Spinal cord (tissue), 10 donors: ENCODE data around the gene SPTY2D1. TPM values are rescaled to one million over a fixed set of nuclear protein-coding genes. Genes with fewer than 3 reads are reported as not detected.
"Not testable (repeated sequence)": the region's sequence is repeated elsewhere in the genome, so short reads cannot be mapped to it uniquely, and the experiment has no call there.

Experiments
- DNase-seq, 6 donors: peaks; one replicate each; pipeline versions ENCODE4 v3.0.0 to v3.0.0-alpha.2; 2013 to 2015; ENCODE audit warnings: low spot score in 6 of 6, low read depth in 4 of 6
- H3K27ac ChIP-seq: one replicate; pipeline ENCODE4 v1.5.1; 2013; ENCODE audit warnings: low read depth, low read length, control low read depth
- H3K27me3 ChIP-seq: one replicate; pipeline ENCODE4 v1.6.1; 2013; ENCODE audit warnings: low read length; ENCODE audit not compliant: control insufficient read depth, insufficient read depth
- H3K36me3 ChIP-seq: one replicate; pipeline ENCODE4 v1.6.1; 2013; ENCODE audit warnings: low read length; ENCODE audit not compliant: control insufficient read depth, insufficient read depth
- H3K4me1 ChIP-seq: one replicate; pipeline ENCODE4 v1.6.1; 2013; ENCODE audit warnings: low read length; ENCODE audit not compliant: control insufficient read depth, insufficient read depth
- H3K4me3 ChIP-seq: one replicate; pipeline ENCODE4 v1.5.1; 2013; ENCODE audit warnings: low read depth, low read length, control low read depth
- H3K9me3 ChIP-seq: one replicate; pipeline ENCODE4 v1.6.1; 2013; ENCODE audit warnings: low read length; ENCODE audit not compliant: control insufficient read depth, insufficient read depth
- WGBS: methylation state at CpG from one replicate; pipeline ENCODE4 v1.1.5; 2013; ENCODE audit warnings: missing lambda C conversion rate; ENCODE audit not compliant: insufficient coverage; 5-methylcytosine and 5-hydroxymethylcytosine counted together
- long read RNA-seq, 4 donors: transcript quantifications; one replicate each; lab custom pipeline, GENCODE V29; 2026
- polyA plus RNA-seq, 2 donors: library from polyadenylated mRNA; unstranded; fragments of 120-200 nt; gene quantifications; one replicate each; pipeline ENCODE4 v1.2.1, GENCODE V29; 2013; ENCODE audit not compliant: insufficient read length in 2 of 2
- total RNA-seq, 2 donors: library from RNA; depleted of rRNA in 1 of 2; stranded (reverse); fragments of 120-200 nt in 1 of 2; fragments of >200 nt in 1 of 2; gene quantifications; one replicate each; pipeline versions ENCODE4 v1.2.3 to v1.2.4, GENCODE V29; 2013 to 2014
- donor health status: healthy.

SPTY2D1 gene, protein sequence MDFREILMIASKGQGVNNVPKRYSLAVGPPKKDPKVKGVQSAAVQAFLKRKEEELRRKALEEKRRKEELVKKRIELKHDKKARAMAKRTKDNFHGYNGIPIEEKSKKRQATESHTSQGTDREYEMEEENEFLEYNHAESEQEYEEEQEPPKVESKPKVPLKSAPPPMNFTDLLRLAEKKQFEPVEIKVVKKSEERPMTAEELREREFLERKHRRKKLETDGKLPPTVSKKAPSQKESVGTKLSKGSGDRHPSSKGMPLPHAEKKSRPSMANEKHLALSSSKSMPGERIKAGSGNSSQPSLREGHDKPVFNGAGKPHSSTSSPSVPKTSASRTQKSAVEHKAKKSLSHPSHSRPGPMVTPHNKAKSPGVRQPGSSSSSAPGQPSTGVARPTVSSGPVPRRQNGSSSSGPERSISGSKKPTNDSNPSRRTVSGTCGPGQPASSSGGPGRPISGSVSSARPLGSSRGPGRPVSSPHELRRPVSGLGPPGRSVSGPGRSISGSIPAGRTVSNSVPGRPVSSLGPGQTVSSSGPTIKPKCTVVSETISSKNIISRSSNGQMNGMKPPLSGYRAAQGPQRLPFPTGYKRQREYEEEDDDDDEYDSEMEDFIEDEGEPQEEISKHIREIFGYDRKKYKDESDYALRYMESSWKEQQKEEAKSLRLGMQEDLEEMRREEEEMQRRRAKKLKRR
- total RNA-seq (10 to 100 TPM; 17.6 to 21.3 TPM), polyA plus RNA-seq (1 to 10 TPM; 7.5 to 8.7 TPM)
- long read RNA-seq, donor 1, full-length matches to known transcripts: 3 of 3 reads
- long read RNA-seq, donor 1, partial matches to known transcripts: 0 of 3 reads
- long read RNA-seq, donor 1, other reads (novel, unspliced or antisense): 0 of 3 reads
- long read RNA-seq, donor 2: 0 reads
- long read RNA-seq, donor 3: 0 reads
- long read RNA-seq, donor 4, full-length matches to known transcripts: 3 of 3 reads
- long read RNA-seq, donor 4, partial matches to known transcripts: 0 of 3 reads
- long read RNA-seq, donor 4, other reads (novel, unspliced or antisense): 0 of 3 reads

GRCh38 chr11:18634140-18635032, at the start of gene SPTY2D1:
Gene SPTY2D1, minus strand, starts transcription at chr11:18634342. Its CDS starts 85 bp downstream, at chr11:18634257.
- under 1% methylated on average over 51 of the region's 60 CpGs for WGBS

DNA sequence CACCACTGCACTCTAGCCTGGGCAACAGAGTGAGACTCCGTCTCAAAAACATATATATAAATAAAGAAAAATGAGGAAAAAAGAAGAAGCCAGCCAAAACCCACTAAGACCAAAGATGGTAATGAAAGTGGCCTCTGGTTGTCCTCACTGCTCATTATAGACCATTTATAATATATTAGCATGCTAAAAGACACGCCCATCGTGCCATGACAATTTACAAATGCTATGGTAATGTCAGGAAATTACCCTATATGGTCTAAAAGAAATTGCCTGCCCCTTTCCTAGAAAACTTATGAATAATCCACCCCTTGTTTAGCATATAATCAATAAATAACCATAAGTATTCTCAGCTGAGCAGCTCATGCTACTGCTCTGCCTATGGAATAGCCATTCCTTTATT, 48.3 kb upstream of the SPTY2D1 start:
- no peak for DNase-seq
- Histone ChIP-seq H3K9me3 (no peaks in the 10 kb centered on the region), H3K27ac (no peak overlapping the region), H3K4me3 (no peak overlapping the region), H3K36me3 (no peaks in the 10 kb centered on the region), H3K4me1 (no peaks in the 10 kb centered on the region), H3K27me3 (no peaks in the 10 kb centered on the region)
- no CpG with 5 or more reads among the region's 3 CpGs for WGBS

More at GRCh38 chr11:18634140-18635032, at the start of gene SPTY2D1:
- no peaks in the 10 kb centered on the region for H3K36me3 ChIP-seq
- H3K9me3 ChIP-seq: no peaks in the 10 kb centered on the region
- no peaks in the 10 kb centered on the region for H3K27me3 ChIP-seq
- H3K27ac ChIP-seq: peak within 1 kb of the TSS; percentile 99
- peaks cover 8% of the 10 kb centered on the region for H3K4me1 ChIP-seq
- peak; percentile 97 to 100 (median 100) for DNase-seq
- H3K4me3 ChIP-seq: peak within 1 kb of the TSS; percentile 72

DNA sequence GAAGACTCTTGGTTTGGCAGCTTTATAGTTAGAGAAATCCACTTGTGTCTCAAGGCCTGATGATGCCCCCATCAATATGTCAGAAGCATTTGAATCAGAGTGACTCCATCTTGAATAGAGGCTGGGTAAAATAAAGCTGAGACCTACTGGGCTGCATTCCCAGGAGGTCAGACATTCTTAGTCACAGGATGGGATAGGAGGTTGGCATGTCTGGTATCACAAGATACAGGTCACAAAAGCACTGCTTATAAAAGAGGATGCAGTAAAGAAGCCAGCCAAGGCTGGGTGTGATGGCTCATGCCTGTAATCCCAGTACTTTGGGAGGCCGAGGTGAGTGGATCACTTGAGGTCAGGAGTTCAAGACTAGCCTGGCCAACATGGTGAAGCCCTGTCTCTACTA, 47.8 kb upstream of the SPTY2D1 start:
- WGBS: 100% methylated on average over 1 of the region's 1 CpG
- not testable (repeated sequence) for DNase-seq, H3K36me3 ChIP-seq, H3K4me3 ChIP-seq, H3K27ac ChIP-seq, H3K27me3 ChIP-seq, H3K4me1 ChIP-seq, H3K9me3 ChIP-seq

- no peak for DNase-seq
- Histone ChIP-seq H3K27ac (no peak overlapping the region), H3K9me3 (no peaks in the 10 kb centered on the region), H3K36me3 (no peaks in the 10 kb centered on the region), H3K4me1 (no peaks in the 10 kb centered on the region), H3K27me3 (no peaks in the 10 kb centered on the region), H3K4me3 (no peak overlapping the region)
- WGBS: 100% methylated on average over 1 of the region's 3 CpGs
These were observed 43.4 kb upstream of the SPTY2D1 start for GRCh38 chr11:18677560-18677959.

GRCh38 chr11:18676803-18677202, 42.7 kb upstream of the SPTY2D1 start:
- H3K36me3 ChIP-seq: no peaks in the 10 kb centered on the region
- WGBS: 100% methylated on average over 2 of the region's 4 CpGs

GRCh38 chr11:18672209-18672608, 38.1 kb upstream of the SPTY2D1 start:
- H3K4me1 ChIP-seq, H3K4me3 ChIP-seq, DNase-seq, H3K36me3 ChIP-seq, H3K9me3 ChIP-seq, H3K27me3 ChIP-seq, H3K27ac ChIP-seq: not testable (repeated sequence)
- WGBS: no CpG with 5 or more reads among the region's 7 CpGs

More at GRCh38 chr11:18676803-18677202, 42.7 kb upstream of the SPTY2D1 start:
- Histone ChIP-seq H3K4me1 (no peaks in the 10 kb centered on the region), H3K27me3 (no peaks in the 10 kb centered on the region), H3K4me3 (no peak overlapping the region), H3K9me3 (no peaks in the 10 kb centered on the region), H3K27ac (no peak overlapping the region)
- no peak for DNase-seq

DNA sequence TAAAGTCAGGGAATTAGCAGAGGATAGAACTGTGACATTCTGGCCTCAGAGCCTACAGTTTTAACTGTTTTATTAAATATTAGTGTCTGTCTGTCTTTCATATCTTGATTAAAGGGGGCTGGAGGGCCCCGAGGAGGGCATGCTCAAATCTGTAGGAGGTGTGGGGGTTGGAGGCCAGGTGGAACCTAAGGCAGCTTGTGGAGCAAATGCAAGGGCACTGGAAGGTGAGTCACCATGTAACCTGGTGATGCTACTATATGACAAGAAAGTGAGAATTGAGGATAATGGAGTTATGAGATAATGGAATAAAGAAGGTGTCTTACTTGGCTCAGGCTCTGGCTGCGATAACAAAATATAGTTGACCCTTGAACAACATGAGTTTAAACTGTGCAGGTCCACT, 37.1 kb upstream of the SPTY2D1 start:
- H3K27ac ChIP-seq: no peak overlapping the region
- no peaks in the 10 kb centered on the region for H3K9me3 ChIP-seq
- 100% methylated on average over 1 of the region's 2 CpGs for WGBS
- no peaks in the 10 kb centered on the region for H3K36me3 ChIP-seq
- H3K27me3 ChIP-seq: no peaks in the 10 kb centered on the region
- no peak overlapping the region for H3K4me3 ChIP-seq
- no peaks in the 10 kb centered on the region for H3K4me1 ChIP-seq
- DNase-seq: no peak

DNA sequence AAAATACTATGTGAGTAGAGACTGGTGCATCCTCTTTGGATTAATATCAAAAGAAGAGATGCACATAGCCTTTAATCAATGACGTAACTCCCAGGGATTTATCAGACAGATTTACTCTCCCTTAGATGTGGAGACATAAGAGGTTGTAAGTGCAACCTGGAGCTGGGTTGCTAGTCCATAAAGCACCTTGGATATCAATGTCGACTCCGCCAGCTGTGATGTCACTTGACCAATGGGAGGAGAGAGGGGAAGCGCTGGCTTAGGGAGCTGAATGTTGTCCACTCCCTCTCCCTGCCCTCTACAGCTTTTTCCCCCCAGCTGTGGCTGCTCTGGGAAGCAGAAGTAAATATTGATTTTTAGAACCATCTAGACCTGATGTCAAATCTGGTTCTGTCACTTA, 35.6 kb upstream of the SPTY2D1 start:
- Histone ChIP-seq H3K27ac (no peak overlapping the region), H3K36me3 (no peaks in the 10 kb centered on the region), H3K27me3 (no peaks in the 10 kb centered on the region), H3K4me3 (no peak overlapping the region), H3K4me1 (no peaks in the 10 kb centered on the region), H3K9me3 (no peaks in the 10 kb centered on the region)
- 75% methylated on average over 2 of the region's 4 CpGs for WGBS
- no peak for DNase-seq

DNA sequence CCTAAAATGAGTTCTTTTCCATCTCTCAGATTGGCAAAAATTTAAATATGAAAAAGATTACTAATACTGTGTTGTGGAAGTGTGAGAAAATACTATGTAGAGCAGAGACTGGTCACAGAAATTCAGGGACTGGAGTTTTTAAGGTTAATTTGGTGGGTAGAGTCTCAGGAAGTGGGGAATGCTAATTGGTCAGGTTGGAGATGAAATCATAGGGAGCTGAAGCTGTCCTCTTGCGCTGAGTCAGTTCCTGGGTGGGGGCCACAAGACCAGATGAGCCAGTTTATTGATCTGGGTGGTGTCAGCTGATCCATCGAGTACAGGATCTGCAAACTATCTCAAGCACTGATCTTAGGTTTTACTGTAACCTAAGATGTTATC, 35.1 kb upstream of the SPTY2D1 start:
- no peaks in the 10 kb centered on the region for H3K4me1 ChIP-seq

More for the DNA sequence above, 35.1 kb upstream of the SPTY2D1 start:
- Histone ChIP-seq H3K36me3 (no peaks in the 10 kb centered on the region), H3K4me3 (no peak overlapping the region), H3K9me3 (no peaks in the 10 kb centered on the region), H3K27ac (no peak overlapping the region), H3K27me3 (no peaks in the 10 kb centered on the region)
- DNase-seq: no peak
- 91% methylated on average over 2 of the region's 2 CpGs for WGBS
